Measurements from ENCODE around the gene OPTC.
A peak's percentile ranks its signal among the peaks of the same experiment; 100 is the strongest.
"Not testable (repeated sequence)": the region's sequence is repeated elsewhere in the genome, so short reads cannot be mapped to it uniquely, and the experiment has no call there.

Gene OPTC

DNA sequence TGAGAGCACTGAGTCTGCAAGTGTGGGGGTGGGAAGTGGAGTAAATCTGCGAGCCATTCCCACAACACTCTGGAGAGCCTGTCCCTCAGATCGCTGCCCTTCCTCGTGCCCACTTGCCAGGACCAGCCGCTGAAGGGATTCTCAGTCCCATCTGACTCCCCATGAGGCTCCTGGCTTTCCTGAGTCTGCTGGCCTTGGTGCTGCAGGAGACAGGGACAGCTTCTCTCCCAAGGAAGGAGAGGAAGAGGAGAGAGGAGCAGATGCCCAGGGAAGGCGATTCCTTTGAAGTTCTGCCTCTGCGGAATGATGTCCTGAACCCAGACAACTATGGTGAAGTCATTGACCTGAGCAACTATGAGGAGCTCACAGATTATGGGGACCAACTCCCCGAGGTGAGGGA, 1.9 kb downstream of the OPTC start:
- DNase-seq: no peak

DNA sequence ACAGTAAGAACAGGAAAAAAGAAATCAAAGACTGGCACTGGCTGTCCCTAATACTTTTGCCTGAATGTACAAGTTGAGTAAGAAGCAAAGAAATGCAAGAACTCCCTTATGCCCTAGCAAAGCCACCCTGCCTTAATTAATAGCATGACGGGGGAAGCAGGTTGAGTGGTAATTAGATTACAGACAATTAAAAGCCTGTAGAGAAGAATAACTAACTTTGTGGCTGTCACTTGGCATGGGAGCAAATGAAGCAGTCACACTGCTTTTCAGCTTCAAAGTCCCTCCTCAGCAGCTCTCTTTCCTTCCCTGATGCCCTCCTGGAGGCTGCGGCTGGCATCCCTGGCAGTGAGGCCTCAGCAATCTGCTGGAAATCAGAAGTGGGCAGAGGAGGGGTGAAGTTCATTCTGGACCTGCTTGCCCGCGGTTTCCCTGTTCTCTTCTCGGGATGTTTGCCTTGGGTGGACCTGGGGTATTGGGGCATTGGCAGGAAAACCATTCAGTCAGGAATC, 3.4 kb downstream of the OPTC start:
- no peak for DNase-seq

DNA sequence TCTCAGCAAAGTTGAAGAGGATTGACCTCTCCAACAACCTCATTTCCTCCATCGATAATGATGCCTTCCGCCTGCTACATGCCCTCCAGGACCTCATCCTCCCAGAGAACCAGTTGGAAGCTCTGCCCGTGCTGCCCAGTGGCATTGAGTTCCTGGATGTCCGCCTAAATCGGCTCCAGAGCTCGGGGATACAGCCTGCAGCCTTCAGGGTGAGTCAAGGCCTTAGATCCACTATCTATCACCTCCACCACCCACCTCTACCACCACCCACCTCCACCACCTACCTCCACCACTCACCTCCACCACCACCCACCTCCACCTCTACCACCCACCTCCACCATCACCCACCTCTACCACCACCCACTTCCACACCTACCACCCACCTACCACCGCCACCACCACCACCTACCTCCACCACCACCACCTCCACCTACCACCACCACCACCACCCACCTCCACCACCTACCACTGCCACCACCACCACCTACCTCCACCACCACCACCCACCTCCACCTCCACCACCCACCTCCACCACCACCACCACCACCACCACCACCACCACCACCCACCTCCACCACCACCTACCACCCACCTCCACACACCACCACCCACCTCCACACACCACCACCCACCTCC, 5.8 kb downstream of the OPTC start:
- DNase-seq: no peak

DNA sequence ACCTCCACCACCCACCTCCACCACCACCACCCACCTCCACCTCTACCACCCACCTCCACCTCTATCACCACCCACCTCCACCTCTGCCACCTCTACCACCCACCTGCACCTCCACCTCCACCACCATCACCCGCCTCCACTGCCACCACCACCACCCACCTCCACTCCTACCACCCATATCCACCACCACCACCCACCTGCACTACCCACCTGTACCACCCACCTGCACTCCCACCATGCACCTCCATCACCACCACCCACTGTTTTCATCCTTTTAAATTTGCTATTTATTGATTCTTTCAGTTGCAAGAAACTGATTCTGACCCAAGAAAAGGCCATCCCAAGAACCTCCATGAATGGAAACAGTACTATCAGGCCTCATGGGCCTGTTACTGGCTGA, 6.3 kb downstream of the OPTC start:
- DNase-seq: no peak

DNA sequence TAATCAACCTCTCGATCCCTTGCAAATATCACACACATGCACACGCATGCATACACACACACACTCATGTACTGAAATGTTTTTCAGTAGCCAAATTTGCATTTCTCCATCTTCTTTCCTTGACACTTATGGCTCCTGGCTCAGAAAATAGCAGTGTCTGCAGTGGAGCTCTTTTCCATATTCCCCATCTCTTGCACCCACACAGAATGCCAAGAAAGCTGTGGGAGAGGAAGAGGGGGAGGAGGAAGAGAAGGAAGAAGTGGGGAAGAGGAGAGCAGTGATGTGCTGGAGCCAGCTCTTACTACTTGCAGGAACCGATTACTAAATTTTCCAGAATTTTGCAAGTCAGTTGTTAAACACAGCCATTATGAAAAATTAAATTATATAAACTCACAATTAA, 9.9 kb downstream of the OPTC start:
- DNase-seq: no peak

DNA sequence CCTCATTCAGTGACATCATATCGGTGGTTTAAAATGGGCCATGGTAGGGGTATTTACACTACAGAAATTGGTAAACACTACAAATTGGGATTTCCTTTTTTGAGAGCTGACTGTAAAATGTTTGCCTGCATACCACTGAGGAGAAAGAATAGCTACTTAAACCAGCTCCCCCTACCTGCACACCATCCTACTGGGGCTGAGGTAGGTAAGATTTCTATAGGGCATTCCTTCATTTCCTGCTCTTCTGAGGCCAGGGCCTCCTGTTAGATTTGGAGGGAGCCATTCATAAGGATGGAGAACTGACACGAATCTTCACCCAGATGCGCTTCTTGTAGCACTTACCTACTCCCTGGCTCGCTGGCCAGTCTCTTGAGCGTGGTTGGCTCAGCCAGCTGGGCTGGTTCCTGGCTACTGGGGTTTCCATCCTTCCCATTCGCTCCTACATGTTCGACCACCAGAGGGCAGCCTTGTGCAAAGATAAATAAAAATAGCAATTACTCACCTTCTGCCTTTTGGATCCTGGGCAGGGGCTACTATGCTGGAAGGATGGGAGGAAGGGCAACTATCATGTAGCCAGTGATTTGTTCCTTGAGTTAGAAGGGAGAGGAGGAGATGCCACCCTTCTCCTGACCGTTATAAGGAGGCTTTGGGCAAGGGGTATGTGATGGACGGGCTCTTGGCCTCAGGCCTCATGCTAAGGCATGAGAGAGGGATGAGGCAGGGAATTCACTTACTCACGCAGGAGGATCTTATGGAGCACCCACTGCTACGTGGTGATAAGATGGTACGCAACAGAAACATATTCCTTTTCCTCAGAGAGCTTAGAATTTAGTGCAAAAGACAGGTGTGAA, 10.7 kb downstream of the OPTC start:
- DNase-seq: peak; percentile 65

DNA sequence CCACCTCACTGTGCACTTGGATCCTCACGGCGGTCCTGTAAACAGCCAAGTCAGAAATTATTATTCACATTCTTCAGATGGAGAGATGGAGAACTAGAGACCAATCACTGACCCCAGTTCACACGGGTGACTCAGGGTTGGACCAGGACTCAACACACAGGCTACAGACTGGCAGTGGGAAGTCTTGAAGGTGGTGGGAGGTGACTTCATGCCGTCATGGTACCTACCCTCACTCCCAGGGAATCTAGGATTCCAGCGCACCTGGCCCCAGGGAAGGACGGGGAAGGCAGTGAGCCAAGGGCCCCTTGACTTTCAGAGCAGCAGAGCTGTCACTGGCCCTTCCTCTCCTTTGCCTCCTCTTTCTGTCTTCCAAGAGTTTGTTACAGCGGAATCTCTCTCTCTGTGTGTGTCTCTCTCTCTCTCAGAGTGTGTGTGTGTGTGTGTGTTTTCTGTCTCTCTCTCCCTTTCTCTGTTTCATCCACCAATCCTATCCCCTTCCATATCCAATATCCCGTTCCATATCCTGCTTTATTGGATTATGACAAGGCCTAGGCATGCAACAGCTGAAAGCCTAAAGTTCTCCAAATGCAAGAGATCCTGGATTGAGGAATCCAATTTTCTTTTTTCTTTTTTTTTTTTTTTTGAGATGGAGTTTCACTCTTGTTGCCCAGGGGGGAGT, 11.7 kb downstream of the OPTC start:
- DNase-seq: no peak

DNA sequence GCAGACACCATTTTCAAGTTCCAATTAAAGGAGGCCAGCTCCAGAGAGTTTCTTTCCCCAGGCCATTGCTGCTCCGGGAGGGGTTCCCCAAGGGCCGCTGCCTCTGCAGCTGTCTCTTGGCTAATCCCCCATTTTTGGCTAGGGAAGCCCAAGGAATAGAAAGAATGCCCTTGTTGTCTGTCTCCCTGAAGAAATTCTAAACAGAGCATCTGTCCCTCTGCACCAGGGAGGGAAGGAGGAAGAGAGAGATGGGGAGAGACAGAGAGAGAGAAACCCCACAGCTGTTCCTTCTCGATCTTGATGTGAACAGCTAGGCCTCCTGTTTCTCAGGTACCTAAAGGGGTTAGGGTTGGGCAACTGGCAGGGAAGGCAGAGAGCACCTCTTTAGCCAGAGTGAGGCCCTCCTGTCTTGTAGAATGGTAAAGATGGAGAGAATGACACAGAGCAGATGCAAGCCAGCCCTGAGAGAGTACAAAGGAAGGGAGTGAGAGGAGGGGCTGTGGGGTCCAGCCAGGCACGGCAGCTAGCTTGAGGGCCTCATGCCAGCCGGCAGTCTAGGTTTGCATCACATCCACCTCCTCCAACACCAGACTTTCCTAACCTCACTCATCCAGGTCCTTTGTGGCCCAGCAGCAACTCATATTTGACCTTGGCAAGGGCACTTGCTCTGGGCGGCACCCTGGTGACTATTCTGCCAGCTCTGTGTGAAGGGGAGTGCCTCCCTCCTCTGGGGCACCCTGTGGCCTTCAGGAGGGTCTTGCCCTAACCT, 13.1 kb downstream of the OPTC start:
- no peak for DNase-seq

DNA sequence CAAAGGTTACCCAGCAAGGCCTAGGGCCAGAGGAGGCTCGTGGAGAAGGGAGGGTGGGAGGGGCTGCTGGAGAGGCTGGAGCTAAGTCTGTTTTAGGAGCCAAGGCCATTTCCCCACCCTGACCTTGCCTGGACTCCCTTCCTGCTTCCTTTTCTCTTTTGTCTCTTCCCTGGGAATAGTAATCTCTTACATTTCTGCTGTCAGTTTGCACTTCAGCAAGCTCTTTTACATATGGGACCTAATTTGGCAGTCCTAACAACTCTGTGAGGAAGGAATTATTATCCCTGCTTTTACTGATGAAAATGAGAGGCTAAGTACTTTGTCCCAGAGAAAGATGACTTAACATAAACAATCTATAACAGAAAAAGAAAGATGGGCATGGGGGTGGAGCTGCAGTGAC, 13.8 kb downstream of the OPTC start:
- DNase-seq: no peak

DNA sequence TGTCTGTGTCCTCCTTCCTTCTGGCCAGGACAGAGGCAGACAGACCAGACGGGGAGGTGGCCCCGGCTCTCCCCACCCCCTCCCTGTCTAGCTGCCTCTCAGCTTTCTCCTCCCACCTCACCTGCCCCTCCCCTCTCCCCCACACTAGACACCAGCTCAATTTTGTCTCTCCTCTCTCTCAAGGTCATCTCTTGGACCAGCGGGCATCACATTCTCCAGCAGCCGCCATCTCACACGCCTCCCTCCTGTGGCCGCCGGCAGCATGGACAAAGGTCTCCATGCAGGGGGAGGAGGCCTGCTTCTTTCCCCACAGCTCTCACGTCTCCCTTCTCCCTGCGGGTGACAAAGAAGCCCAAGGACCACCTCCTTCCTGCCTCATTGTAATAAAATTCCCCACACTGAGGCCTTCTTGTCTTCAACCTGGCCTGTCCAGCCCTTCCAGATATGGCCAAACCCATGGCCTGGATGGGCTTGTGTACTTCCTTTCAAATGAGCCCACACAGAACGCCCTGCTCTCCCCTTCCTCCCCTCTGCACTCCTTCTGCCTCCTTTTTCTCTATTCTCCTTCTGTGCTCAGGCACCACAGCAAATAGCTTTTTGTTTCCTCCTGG, 14.6 kb downstream of the OPTC start:
- DNase-seq: no peak

DNA sequence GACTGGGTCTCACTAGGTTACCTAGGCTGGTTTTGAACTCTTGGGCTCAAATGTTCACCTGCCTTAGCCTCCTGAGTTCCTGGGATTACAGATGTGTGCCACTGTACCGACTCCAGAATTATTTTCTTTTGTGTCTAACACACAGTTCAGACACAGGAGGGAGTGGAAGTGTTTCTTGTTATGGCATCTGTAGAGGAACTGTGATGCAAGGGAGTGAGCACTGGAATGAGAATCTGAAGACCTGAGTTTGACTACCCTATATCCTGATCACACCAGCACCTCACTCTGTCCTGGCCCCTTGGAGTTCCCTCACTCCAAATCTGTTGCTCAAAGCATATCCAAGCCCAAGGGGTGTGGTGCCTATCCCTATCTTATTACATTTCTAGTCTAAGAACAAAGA, 15.2 kb downstream of the OPTC start:
- no peak for DNase-seq

DNA sequence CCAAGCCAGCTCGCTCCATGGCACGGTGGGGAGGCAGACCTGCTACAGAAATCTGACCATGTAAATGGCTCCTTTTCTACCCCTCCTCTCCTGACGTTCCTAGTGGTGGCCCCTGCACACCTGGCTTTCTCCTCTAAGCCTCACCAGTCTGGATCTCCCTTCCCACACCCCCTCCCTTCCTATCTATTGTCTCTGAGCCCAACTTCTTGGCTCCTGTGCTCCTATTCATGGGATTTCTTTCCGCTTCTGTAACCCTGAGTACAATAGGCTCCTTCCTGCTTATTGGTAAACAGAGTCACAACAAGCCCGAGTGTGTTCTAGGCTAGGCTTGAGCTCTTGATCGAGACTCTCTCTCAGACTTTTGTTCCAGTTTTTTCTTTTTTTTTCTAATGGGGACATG, 17.6 kb downstream of the OPTC start:
- DNase-seq: no peak

DNA sequence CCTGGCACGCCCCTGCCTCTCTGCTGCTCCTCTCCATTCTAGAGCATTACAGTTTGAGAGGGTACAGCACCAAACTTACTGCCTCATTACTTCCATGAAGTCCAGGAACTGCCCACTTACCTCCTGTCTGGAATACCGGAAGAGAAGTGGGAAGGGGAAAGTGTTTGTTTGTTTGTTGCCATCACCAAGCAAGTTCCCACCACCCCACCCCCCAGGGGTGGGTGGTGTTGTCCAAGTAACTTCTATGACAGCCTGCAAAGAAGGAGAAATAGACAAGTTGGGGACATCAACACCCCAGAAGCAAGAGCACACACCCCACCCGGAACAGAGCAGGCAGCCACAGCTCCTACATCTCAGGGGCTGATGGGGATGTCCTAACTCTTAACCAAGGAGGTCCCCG, 18.0 kb downstream of the OPTC start:
- DNase-seq: no peak

DNA sequence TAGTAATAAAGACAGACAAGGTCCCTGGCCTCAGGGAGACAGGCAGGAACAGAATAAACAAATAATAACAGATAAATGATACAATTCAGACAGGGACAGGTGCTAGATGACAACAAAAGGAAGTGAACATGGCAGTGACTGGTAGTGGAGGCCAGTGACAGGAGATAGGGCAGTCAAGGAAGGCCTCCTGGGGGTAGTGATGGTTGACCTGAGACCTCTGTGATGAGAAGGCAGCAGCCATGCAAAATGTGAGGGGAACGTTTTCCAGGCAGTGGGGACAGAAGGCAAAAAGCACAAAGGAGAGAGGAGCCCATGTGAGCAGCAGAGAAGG, 18.5 kb downstream of the OPTC start:
- no peak for DNase-seq

DNA sequence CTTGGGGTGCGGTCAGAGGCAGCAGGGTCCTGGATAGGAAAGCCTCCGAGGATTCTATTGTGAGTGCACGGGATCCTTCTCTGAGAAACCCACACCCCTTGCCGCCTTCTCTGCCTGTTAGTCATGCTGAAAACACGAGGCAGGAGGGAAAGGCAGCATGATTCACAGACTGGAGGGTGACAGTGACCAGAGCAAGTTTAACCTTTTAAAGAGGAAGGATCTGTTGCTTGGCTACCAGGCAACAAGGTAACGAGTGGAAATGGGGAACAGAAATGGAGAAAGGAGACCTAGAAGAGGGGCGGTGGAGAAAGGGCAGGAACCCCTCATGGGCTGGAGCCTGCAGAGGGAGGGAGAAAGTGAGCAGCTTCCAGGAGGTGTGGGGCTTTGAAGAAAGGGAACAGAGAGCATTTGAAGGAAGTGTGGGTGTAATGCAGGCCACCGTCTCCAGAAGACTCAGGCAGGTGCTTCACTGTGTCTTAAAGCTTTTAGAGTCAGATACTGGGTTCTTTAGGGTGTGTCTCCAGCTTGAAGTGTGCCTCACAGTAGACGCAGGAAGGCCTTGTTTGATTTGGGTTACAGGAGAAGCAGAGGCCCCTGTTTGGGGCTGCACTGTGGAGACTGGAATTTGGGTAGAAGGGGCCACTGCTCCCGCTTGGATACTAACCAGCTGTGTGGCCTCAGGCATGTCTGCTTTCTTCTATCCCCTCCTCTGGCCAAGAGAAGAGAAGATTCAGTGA, 19.1 kb downstream of the OPTC start:
- no peak for DNase-seq

DNA sequence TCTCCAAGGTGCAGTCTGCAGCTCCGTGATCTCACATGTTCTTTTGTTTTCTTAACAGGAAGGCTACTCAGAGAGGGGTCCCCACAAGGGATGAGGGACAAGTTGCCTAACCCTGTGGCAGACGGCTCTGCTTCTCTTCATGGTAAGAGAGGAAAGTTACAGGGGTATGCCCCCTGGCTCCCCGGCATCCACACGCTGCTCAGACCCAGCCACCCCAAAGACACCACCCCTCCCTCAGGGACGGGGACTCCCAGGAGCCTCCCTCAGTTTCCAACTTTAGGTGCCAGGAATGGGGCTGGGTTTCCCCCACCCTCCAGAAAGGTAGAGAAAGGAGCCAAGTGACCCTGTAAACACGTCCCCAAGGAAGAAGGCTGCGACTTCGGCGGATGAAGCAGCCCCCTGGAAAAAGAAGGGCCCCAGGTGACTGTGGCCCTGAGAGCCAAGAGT, 19.7 kb downstream of the OPTC start:
- DNase-seq: no peak

DNA sequence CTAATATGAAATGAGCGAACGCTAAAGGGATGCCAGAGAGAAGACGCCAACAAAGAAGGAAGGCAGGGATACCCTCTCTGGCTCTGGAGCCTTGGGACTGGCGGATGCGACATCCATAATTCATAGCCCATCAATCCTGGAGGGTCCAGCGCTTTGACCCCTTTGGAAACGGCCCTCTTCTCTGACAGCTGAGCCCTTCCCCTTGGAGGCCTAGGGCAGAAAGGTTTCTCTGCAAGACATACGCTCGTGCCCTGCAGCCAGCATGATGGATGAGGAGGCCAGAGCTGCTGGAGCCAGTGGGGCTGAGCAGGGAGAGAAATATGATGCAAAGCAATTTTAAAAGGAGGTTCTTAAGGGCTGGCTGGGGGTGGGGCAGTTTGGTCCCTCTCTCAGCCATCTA, 22.2 kb downstream of the OPTC start:
- DNase-seq: no peak

DNA sequence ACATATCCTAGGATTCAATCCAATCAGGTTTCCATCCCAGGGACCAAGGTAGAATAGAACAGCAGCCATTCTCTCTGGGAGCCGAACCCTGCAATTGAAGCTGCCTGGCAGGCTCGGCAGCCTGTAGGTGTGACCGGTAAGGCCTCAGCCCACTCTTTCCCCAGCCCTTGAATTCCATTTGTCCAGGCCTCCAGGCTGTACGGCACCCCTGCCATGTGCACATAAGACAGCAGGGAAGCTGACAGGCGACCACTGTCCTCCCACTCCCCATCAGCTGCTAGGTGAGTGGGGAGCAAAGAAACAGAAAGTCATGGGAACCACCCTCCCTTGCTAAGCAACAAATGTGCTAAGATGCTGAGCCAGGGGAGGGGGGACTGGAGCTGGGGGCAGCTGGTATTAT, 23.0 kb downstream of the OPTC start:
- no peak for DNase-seq

DNA sequence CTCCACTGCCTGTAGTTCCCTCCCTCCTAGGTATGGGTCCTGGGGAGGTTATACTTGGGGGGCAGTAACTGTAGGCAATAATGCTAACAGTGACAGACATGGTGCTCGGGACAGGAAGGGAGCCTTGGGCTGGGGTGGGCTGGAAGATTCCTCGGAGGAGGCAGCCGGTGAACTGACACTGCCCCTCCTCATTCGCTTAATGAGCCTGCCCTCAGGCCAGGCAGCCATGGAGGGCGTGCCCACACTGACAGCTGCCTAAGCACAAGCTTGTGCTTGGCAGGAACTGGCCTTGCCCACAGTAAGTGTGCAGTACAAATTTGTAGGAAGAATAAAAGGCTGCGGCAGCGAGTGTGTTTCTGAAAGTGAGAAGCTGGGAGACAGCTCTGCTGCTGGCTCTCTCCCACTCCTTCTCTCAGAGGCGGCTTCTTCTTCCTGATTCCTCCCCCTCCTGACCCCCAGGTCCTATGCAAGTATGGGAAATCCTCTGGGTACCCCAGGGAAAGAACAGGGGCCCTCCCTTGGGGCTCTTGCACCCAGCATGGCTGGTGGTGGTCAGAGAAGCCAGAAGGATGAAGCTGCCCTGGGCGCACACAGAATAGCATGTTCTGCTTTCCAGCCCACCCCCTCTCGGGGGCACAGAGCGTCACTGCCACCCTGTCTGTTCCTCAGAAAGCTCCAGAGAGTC, 23.6 kb downstream of the OPTC start:
- DNase-seq: no peak

DNA sequence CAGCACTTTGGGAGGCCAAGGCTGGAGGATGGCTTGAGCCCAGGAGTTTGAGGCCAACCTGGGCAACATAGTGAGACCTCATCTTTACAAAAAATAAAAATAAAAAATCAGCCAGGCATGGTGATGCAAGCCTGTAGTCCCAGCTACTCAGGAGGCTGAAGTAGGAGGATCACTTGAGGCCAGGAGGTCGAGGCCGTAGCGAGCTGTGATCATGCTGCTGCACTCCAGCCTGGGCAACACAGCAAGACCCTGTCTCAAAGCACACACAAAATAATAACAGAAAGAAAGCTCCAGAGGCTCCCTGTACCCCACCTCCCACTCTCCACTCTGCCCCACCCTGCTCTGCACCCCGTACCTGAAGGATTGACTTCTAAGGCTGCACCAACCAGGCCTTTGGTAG, 24.2 kb downstream of the OPTC start:
- DNase-seq: not testable (repeated sequence)

DNA sequence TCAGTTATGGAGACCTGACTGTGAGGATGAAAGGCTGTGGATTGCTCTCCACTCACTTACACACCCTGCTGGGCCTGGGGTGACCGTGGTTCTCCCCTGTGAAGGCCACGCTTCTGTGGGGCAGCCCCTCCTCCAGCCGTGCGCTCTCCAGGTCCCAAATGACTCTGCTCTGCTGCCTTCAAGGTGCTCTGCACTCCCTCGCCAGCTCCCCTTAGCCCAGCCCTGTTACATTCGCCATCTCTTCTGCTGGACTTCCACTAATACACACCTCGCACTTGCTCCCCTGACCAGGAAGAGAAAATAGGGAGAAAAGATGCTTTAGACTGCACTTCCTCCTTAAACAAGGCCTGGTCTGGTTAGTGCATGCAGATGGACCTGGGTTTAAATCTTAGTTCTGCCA, 24.6 kb downstream of the OPTC start:
- no peak for DNase-seq

Measured in NCI-H446 treated with DMSO at 0.1 percent for 48 hours (cell line).